Activated effector memory CD4-positive, alpha-beta T cell treated with Interleukin-2 at 50 U/mL for 16 hours (primary cell): ENCODE results near the gene MTM1.

ENCODE experiments used
- DNase-seq: peaks from one replicate; pipeline ENCODE4 v3.0.0-alpha.2; 2020

The MTM1 gene

DNA sequence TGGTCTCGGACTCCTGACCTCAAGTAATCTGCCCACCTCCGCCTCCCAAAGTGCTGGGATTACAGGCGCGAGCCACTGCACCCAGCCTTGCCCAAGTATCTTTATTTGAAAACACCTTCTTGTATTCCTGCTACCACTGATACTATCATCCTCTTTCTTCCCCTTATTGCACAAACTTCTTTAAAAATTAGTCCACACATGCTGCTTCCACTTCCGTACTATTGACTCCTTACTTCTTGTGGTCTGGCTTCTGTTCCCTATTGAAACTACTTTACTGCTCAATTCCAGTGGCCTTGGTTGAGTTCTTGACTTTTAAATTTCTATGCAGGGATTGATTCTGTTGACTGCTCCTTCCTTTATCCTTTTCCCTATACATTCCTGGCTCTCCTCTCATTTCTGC, 38.8 kb downstream of the MTM1 start:
- no peak for DNase-seq

DNA sequence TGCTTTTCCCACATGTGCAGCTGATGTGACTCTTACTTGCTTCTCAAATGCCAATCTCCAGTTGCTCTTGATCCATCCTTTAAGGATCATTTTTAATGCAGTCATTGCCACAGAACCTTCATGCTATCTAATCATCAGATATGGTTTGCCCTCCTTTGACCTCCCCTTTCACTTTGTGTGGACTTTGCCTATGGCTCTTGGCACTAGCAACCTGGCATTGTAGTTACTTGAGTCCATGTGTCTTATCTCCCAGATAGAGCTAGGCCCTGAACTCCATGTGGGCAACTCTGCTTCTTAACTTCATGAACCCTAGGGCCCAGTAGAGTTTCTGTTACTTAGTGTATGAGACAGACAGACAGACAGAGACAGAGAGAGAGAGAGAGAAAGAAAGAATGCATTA, 41.6 kb downstream of the MTM1 start:
- no peak for DNase-seq

DNA sequence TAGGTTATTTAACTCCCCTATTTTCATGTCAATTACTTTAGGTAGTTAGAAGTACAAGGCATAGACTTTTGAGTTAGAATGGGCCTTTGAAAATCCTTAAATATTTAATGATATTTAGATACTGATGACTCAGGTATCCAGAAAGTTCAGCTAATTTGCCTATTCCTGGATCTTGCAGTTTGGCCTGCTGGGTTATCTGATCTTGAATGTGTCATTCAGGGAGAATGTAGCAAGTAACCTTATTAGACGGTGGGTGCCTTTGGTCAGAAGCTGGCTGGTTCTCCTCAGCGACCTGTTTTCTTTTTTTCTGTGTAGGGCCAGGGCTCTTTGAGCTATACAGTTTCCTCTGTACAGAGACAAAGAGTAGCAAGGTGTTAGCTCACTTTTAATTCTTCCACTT, 42.0 kb downstream of the MTM1 start:
- DNase-seq: no peak

DNA sequence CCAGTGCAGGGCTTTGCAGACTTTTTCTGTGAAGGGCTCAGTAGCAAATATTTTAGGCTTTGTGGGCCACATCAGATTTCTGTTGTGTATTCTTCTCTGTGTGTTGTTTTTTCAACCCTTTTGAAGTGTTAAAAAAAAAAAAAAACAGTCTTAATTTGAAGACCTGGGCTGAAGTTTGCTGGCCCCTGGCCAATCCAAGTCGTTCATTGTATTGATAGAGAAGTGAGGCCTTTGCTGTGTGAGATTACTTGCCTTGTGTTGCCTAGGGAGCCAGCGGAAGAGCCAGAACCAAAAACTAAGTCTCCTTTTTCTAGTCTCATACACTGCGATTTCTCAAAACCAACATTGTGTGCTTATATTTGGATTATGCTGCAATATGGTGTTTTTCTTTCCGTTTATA, 46.9 kb downstream of the MTM1 start:
- DNase-seq: no peak

DNA sequence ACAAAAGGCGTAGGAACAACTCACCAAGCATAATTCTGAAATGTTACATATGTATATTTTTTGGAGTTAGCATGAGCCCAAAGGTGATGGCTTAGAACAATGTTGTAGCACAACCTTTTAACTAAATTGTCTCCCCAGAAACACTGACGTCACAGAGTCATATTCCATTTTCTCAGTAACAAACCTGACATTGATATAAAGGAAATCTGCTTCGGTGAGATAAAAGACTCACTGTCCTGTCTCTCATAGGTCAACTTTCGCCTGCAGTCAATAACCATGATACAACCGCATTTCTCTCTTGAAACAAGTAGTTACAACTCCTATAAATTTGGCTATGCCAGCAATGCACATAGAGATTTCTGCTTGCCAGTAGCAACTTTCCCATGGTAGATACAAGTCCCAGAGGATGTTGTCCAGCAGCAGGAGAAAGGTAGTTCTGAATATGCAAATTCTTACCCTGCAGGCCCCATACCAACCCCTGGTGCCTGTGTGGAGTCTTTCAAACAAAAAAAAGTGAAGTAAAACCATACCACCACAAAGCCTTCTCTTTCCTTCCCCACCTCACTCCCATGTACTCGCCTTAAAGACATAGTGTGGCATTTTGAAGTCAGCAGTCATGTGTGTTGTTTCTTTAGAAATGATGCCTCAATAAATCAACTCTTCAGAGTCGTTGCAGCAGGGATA, 47.9 kb downstream of the MTM1 start:
- no peak for DNase-seq

DNA sequence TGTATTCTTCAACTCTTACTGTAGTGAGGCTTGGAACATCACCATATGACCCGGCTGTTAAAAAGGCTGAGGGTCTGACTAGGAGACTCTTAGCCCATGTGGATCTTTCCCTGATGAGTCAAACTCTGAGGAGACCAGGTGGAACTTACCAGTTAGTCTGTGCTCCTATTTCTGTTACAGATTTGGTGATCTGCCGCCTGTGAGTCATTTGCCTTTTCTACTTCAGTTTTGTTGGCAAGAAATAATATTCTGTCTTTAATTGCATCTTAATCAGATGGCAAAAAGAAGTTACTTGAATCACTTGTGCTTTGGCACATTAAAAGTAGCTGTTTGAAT, 48.4 kb downstream of the MTM1 start:
- no peak for DNase-seq

DNA sequence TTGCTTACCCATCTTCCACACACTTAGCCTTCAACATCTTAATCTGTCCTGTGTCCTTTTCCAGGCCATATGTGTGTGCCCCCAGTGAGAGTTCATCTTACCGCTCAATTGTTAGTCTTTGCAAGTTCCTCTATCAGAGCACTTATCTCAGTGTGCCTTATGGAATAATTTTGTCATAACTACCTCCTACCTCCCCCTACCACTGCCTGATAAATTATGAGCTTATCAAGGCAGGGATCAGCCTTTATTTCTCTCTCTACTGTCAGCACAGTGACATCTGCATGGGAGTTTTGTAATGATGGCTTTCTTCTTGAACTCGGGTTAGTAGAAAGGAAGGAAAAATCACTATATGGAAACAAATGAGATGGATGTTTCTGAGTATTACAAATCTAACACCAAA, 53.2 kb downstream of the MTM1 start:
- DNase-seq: no peak

DNA sequence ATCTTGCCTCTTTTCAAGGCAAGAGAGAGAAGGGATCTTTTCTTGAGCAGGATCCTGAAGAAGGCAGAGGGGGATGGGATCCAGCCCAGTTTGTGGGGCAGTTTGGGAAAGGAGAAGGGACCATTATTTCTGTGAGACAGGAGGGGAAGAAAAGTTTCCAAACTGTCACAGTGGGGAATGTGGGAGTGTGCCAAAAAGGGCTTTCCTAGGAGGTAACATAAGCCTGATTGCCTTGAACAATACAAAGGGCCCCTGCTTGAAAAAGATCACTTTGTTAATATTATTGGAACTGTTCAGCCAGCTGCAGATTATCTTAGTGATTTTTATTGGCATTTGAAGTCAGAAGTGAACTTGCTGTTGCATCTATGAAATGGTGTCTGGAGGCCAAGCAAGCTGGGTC, 55.2 kb downstream of the MTM1 start:
- no peak for DNase-seq

DNA sequence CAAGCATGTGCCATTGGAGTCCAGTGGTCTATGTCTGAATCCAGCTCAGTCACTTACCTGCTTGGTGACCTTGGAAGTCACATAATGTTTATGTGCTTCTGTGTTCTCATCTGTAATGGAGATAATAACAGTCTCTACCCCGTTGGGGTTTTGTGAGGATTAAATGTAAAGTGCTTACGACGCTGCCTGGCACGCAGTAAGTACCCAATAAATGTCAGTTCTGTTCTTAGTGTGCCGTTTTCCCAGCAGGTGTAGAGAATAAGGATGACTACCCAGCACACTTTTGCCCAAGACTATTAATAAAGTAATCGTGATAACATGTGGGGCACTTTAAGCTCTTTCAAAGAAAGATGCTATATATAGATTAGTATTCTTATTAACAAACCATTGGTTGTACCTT, 56.7 kb downstream of the MTM1 start:
- DNase-seq: no peak

DNA sequence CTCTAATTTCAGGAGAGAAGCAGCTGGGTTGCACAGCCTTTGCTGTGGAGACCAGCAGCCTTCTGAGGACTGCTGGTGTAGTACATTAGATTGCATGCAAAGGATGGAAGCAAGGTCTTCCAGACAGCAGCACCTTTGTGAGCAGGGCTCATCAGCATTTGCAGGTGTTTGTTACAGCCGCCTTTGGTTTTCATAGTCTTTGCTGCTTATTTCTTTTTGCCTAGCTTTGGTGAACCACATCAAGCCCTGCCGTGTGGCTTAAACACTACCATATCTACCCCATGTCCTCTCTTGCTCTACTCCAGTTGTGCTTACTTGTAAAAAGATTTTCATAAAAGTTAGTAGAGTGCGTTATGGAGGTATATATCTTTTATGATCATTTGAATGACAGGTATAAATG, 57.5 kb downstream of the MTM1 start:
- DNase-seq: no peak

DNA sequence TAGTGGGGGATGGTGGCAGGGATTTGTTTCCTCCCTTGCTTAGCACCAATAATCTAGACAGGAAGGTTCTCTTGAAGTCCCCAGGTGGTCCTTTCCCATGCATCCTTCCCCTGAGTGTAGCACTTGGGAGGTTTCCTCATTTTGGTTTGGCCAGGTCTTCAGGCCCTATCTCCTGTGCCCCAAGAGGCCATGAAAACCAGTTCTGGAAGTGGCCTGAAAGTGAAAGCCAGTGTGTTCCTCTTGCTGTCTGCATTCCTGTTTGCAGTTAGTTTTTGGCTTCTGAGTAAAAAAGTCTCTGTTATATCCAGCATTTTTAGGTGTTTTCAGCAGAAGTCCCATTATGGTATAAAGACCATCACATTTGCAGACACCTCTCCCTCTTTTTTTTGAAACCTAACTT, 59.5 kb downstream of the MTM1 start:
- no peak for DNase-seq

DNA sequence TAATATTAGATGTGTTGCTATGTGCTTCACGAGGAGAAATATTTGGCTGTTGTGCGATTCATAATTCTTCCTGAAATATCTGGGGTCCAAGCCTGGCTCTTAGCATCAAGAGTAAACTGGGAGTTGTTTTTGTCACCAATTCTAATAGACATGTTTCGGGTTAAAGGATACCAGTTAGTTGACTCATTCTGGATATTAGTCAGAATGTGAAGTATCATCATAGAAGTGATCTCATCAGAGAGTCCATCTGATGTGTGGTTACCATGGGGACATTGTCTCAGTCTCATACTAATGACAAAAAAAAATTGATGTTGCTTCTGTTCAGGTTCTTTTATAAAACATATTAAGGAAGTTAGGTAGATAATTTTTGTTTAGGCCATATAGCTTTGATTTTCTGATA, 67.5 kb downstream of the MTM1 start:
- no peak for DNase-seq

DNA sequence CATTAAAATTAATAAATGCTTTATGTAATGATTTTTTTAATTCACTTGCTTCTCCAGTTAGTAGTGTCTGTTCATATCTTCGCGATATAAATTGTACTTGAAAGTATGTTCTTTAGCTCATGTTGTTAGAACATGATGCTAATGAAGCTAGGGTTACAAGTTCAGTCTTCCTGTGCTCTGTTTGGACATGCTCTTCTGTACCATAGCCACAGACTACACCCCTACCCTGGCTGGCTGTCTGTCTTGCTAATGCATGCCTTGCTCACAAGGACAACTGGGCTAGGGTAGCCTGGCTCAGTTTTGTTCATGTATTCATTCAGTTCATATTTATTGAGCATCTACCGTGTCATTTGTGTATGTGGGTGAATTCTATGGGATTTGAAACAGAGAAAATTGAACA, 74.0 kb downstream of the MTM1 start:
- DNase-seq: no peak

DNA sequence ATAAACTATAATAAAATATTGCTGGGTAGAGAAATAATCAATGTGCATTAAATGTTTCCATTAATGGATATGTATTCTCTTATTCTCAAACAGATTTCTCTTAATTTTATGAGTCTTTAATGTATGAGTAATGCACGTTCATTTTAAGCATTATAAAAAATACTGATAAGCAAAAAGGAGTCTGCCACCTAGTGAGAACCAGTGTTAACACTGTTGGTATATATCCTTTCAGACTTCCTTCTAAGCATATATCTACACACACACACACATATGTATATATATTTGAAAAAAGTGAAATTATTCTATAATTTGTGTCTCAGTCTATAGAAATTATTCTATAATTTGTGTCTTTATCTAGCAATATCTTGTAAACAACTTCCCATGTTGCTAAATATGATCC, 74.8 kb downstream of the MTM1 start:
- no peak for DNase-seq

DNA sequence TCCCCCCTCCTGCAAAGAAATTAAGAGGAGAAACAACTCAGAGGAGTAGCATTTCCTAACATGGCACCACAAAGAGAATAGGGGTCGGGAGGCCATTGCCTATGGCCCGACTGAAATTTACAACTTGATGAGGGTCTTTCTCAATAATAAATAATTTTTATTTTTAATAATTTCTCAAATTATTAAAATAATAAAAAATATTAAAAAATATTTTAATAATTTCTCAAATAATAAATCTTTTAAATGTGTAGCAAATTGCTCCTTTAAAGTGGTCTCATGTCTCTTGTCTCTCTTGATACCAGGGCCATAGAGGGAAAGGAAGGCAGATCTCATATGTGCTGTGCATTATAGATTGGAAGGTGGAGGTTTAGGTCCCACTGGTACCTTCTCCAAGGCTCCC, 75.5 kb downstream of the MTM1 start:
- no peak for DNase-seq

DNA sequence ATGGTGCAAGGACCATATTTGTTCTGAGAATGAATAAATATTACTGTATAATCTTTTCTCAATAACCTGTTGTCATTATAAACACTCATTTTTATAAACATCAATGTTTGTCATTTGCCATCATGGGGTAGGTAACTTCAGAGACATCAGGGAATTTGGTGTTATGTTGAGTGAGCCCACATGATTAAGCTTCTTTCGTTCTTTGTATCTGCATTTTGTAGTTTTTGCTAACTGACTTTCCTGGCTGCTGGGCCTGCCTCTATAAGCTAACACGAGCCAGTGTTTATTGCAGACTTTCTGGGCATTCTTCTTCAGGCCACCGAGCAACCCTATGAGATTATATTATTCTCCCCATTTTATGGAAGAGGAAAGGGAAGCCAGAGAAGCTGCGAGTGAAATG, 76.0 kb downstream of the MTM1 start:
- no peak for DNase-seq

DNA sequence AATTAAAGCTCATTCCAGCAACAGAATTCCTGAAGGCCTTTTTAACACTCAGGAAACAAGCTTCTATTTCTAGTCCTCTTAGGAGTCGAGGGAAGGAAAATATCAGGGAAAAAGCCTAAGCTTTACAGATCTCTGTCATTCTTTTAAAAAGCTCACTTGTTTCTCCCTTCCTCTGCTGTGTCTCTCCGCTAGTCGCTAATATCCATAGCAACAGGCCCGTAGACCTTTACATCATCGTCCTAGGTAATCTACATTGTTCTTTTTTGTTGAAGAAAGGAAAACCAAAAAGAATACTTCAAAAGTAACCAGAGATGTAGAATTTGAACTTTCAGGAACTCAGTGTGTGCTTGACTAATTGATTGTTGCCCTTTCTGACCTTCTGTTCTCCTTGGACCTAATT, 78.9 kb downstream of the MTM1 start:
- no peak for DNase-seq

DNA sequence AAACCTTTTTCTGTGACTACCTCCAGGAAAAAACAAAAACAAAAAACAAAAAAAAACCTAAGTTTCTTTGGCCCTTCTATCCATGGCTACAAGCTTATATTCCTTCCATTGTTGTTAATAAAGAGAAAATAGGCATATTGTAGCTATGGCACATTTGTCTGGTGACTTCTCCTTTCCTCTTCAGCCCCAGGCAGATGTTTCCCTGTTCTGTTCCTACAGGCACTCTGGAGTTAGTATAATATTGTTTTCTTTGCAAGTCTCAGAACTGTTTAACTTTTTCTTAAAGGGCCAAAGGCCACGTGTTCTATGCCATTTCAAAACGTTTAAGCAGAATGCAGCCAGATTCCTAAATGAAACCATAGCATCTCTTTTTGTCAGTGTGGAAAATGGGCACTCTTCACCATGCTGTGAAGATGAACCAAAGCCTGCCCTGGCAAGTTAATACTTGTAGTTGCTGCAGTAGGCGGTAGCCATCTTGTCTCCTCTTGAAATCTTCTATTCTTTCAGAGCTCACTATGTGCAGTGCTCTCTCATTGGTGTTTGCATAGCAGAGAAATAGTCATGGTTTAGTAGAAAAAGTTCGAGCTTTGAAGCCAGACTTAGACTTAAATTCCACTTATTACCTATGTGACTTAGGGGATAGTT, 80.0 kb downstream of the MTM1 start:
- DNase-seq: no peak

DNA sequence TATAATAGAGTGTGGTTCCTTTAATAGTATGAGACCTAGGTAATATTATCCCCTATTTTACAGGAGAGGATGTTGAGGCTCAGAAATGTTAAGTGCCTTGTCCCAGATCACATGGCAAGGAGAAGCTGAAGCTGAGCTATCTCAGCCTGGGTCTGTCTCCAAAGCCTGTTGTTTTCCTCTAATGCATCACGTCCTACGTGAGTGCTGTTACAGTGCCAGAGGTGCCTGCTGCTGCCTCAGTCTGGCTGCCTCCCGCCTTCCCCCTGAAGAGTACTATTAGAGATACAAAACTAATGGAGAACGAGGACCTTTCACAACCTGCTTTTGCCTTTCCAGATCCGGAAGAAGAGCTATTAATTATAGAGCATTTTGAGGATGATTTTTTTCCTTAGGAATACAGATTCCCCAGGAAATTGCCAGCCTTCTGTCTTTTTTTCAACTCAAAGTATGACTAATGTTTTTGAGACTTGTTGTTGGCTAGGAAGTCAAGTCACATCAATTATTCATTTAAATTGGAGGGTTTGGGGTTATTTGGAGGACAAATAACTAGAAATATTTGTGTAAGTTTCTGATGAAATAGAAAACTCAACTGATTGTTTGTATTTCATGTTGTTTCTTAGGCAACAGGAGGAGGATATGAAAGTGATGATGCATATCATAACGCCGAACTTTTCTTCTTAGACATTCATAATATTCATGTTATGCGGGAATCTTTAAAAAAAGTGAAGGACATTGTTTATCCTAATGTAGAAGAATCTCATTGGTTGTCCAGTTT, 80.9 kb downstream of the MTM1 start:
- DNase-seq: no peak

DNA sequence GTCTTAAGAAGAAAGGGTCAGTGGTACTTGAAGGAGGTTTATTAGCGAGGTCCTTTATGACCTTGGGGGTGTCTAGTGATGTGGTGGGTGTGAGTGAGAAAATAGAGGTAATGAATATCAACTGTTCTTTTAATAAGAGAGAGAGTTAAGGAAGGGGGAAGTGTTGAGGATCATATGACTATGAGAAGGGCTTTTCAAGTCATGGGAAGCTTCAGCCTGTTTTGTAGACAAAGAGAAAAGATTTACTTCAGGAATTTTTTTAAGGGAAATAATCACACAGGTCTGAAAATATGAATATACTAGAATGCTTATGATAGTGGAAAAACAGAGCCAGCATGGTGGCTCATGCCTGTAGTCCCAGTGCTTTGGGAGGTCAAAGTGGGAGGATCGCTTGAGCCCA, 83.5 kb downstream of the MTM1 start:
- DNase-seq: no peak

DNA sequence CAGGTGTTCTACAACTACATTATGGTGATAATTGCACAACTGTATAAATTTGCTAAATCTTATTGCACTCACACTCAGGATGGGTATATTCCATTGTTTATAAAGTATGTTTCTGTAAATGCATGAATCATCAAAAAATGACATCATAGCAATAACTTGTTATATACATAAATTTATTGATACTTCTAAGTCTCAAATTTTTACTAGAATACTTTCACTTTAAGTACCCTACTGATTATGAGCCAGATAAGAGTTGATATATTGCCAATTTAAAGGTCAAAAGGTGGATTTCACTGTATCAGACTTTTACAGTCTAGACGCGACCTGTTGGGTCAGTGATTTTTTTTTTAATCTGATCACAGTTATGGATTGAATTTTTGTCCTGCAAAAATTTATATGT, 87.4 kb downstream of the MTM1 start:
- no peak for DNase-seq

DNA sequence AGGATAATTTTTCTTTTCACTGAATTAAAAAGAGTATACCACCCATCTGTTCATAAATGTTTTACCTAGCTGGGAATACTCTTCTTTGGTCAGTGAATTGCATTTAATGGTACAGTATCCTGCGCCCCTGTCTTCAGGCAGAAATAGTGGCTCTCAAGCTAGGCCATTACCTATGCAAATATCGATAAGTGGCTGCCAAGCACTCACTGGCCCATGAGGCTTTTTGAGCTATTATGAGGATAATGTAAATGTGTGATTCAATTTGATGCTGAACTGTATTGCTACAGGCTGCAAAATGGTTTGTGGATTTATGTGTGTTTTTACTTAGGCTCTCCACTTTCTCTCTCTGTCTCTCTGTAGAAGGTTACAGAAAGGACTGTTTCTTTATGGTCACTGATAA, 94.7 kb downstream of the MTM1 start:
- no peak for DNase-seq

DNA sequence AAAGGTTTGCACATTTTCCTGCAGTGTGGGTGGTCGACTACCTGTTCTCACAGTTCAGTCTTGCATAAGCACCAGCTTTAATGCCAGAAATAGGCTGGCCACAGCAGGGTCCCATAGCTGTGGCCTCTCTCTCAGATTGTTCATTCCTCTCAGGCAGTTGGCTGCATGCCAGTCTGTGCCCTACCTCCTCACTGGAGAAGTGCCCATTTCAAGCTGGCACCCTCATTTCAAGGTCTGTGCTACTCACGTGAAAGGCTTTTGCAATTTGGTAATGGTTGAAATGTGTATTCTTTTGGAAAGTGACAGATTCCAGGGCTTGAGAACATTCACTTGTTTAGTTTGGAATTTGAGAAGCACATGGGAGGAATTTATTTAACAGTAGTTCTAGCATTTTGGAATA, 95.9 kb downstream of the MTM1 start:
- DNase-seq: no peak

DNA sequence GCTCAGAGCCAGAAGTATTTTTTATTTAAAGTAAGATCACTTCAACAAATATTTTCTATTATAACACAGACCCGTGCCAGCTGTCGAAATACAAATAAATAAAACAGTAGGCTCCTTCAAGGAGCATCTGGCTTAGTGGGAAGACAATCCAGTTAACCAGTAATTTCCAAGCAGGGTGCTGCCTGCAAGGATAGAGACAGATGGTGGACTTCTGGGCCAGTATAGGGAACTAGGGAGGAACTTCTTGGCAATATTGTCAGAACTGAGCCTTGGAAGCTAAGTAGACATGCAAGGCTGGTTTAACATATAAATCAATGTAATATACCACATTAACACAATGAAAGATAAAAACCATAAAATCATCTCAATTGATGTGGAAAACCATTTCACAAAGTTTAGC, 107.8 kb downstream of the MTM1 start:
- no peak for DNase-seq

DNA sequence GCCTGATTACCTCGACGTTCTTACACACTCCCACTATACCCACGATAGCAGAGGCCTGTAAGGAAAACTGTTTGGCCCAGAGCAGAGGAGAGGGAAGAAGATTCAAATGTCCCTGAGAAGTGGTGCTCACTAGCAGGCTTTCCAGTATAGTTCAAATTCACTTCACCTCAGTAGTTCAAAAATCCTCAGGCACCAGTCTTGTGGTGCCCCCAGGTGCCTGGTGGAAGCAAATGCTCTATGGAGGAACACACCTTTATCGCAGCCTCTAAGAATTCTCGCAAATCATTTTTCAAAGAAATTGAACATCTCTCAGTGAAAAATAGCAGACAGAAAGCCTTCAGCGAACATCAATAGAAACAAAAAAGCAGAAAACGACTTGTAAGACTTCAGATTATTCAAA, 112.6 kb downstream of the MTM1 start:
- DNase-seq: no peak
